HCT116 (cell line): ENCODE measurements around the gene MSRB3. TPM values are rescaled to one million over a fixed set of nuclear protein-coding genes. Genes with fewer than 3 reads are reported as not detected.

ENCODE experiments used
- ATAC-seq: fragments of 200-7000 bp; cut with Tn5 transposase; 2 replicates; pipeline ENCODE4 v1.9.1; 2020; ENCODE audit warnings: mild to moderate bottlenecking, moderate library complexity
- BruUV-seq: library from RNA; stranded (reverse); fragments of 400-500 nt; replicated peaks from 2 replicates; lab custom pipeline; 2021; lab: Mats Ljungman, UMichigan
- CTCF ChIA-PET: fragments of 300-600 bp; sonication (Branson Sonifier 250); formaldehyde crosslinking; loops from one replicate; lab custom pipeline; 2021; ENCODE audit warnings: antibody characterized with exemption; lab: Charles Lee
- POLR2A ChIA-PET: fragments of 300-600, 350-600 bp; sonication (Branson Sonifier 250); formaldehyde crosslinking; loops from one replicate; lab custom pipeline; 2021; ENCODE audit warnings: antibody characterized with exemption; lab: Charles Lee
- RAD21 ChIA-PET, 2 experiments: fragments of 300-600 bp; sonication (Branson Sonifier 250); formaldehyde crosslinking; loops; one replicate each; lab custom pipeline; 2023; ENCODE audit warnings: low total read pairs in 2 of 2; ENCODE audit not compliant: uncharacterized antibody in 2 of 2, unreplicated experiment in 2 of 2, low non-redundant PET in 1 of 2; lab: Charles Lee
- DNase-seq: peaks from one replicate; pipeline ENCODE4 v3.0.0-alpha.2; 2010; ENCODE audit warnings: low read depth, low spot score
- H2AFZ ChIP-seq: fragments of 200-600 bp; shearing (Covaris generic), sonication (generic); 2 replicates; pipeline ENCODE4 v1.6.1; 2017; ENCODE audit warnings: low read depth, mixed run types, mixed read lengths, antibody characterized with exemption, low read length; ENCODE audit not compliant: poor library complexity, severe bottlenecking
- H3K27ac ChIP-seq: 2 replicates; pipeline ENCODE4 v1.5.1; 2012; ENCODE audit warnings: low read depth, low read length
- H3K27me3 ChIP-seq: fragments of 200-600 bp; sonication (generic); 2 replicates; pipeline ENCODE4 v1.6.1; 2016; ENCODE audit warnings: mixed run types, low read length, mixed read lengths; ENCODE audit not compliant: insufficient read depth
- H3K36me3 ChIP-seq, 2 experiments: fragments of 200-500 bp in 1 of 2; fragments of 200-600 bp in 1 of 2; sonication (Bioruptor generic) in 1 of 2; sonication (generic) in 1 of 2; 2 replicates each; pipeline versions ENCODE4 v1.5.1 to v1.6.1; 2014 to 2016; ENCODE audit warnings: low read length in 2 of 2, inconsistent platforms in 1 of 2, mixed read lengths in 1 of 2, mixed run types in 1 of 2; ENCODE audit not compliant: insufficient read depth in 2 of 2, control insufficient read depth in 1 of 2
- H3K4me1 ChIP-seq, 2 experiments: fragments of 200-600 bp in 1 of 2; sonication (generic) in 1 of 2; 2 replicates each; pipeline versions ENCODE4 v1.5.1 to v1.6.1; 2012 to 2017; ENCODE audit warnings: low read length in 2 of 2, inconsistent platforms in 1 of 2, mild to moderate bottlenecking in 1 of 2, mixed read lengths in 1 of 2, mixed run types in 1 of 2, moderate library complexity in 1 of 2; ENCODE audit not compliant: insufficient read depth in 2 of 2, control insufficient read depth in 1 of 2
- H3K4me2 ChIP-seq: fragments of 200-600 bp; sonication (generic); 2 replicates; pipeline ENCODE4 v1.6.1; 2017; ENCODE audit warnings: mixed run types, low read length, mixed read lengths
- H3K4me3 ChIP-seq, 2 experiments: fragments of 200-600 bp in 1 of 2; sonication (generic) in 1 of 2; replicated peaks in 1 of 2; 2 replicates each; pipeline ENCODE4 v1.5.1; 2011 to 2016; ENCODE audit warnings: low read length in 2 of 2, control low read depth in 1 of 2, low read depth in 1 of 2, mild to moderate bottlenecking in 1 of 2, mixed read lengths in 1 of 2, mixed run types in 1 of 2
- H3K79me2 ChIP-seq: fragments of 200-600 bp; sonication (generic); 2 replicates; pipeline ENCODE4 v1.6.1; 2017; ENCODE audit warnings: mild to moderate bottlenecking, mixed run types, low read length, moderate library complexity, mixed read lengths; ENCODE audit not compliant: insufficient read depth
- H3K9ac ChIP-seq: fragments of 200-600 bp; sonication (generic); 2 replicates; pipeline ENCODE4 v1.6.1; 2016; ENCODE audit warnings: low read length, mixed read lengths
- H3K9me2 ChIP-seq: fragments of 200-600 bp; sonication (generic), shearing (Covaris generic); 2 replicates; pipeline ENCODE4 v1.6.1; 2017; ENCODE audit warnings: mixed run types, mild to moderate bottlenecking, moderate library complexity; ENCODE audit not compliant: insufficient read depth
- H3K9me3 ChIP-seq, 2 experiments: fragments of 200-500 bp in 1 of 2; fragments of 200-600 bp in 1 of 2; sonication (Bioruptor generic) in 1 of 2; sonication (generic) in 1 of 2; 2 replicates each; pipeline ENCODE4 v1.6.1; 2014 to 2017; ENCODE audit warnings: low read length in 2 of 2, mixed read lengths in 2 of 2, inconsistent platforms in 1 of 2, low read depth in 1 of 2, mild to moderate bottlenecking in 1 of 2, mixed run types in 1 of 2, moderate library complexity in 1 of 2; ENCODE audit not compliant: control insufficient read depth in 1 of 2, insufficient read depth in 1 of 2
- H4K20me1 ChIP-seq: fragments of 200-600 bp; sonication (generic), shearing (Covaris generic); 2 replicates; pipeline ENCODE4 v1.6.1; 2017; ENCODE audit warnings: mixed run types, mild to moderate bottlenecking, moderate library complexity; ENCODE audit not compliant: insufficient read depth
- EGR1 ChIP-seq: IDR thresholded peaks from 2 replicates; pipeline ENCODE4 v1.6.1; 2012; ENCODE audit warnings: low read depth
- EZH2phosphoT487 ChIP-seq: fragments of 200-600 bp; IDR thresholded peaks from 2 replicates; pipeline ENCODE4 v1.6.1; 2018; ENCODE audit warnings: antibody characterized with exemption, borderline replicate concordance
- FOSL1 ChIP-seq: IDR thresholded peaks from 2 replicates; pipeline ENCODE4 v1.6.1; 2012; ENCODE audit warnings: low read depth
- JUND ChIP-seq: IDR thresholded peaks from 2 replicates; pipeline ENCODE4 v1.6.1; 2012
- POLR2AphosphoS5 ChIP-seq: IDR thresholded peaks from 2 replicates; pipeline ENCODE4 v1.6.1; 2011; ENCODE audit warnings: mild to moderate bottlenecking, low read depth, low read length, moderate library complexity
- YY1 ChIP-seq: IDR thresholded peaks from 2 replicates; pipeline ENCODE4 v1.6.1; 2011; ENCODE audit warnings: low read length, low read depth, moderate library complexity, mild to moderate bottlenecking; ENCODE audit not compliant: insufficient replicate concordance; ENCODE audit errors: extremely low read depth
- ZFX ChIP-seq: fragments of 450-650 bp; IDR thresholded peaks from 2 replicates; pipeline ENCODE4 v1.6.1; 2017
- intact Hi-C: fragments of 100-400 bp; cut with micrococcal nuclease; formaldehyde crosslinking; loops from 2 replicates; pipeline ENCODE4 v1.10.0; 2022
- total RNA-seq: library from RNA; stranded (reverse); gene quantifications from one replicate; pipeline ENCODE4 v1.2.1, GENCODE V29; 2021; ENCODE audit not compliant: unreplicated experiment
- TF ChIP-seq, protein P1 (sequence below): IDR thresholded peaks from 2 replicates; pipeline ENCODE4 v1.6.1; 2011; ENCODE audit warnings: mild to moderate bottlenecking, low read length, moderate library complexity; ENCODE audit not compliant: insufficient replicate concordance; ENCODE audit errors: extremely low read depth
- TF ChIP-seq, protein P2 (sequence below): IDR thresholded peaks from 2 replicates; pipeline ENCODE4 v1.6.1; 2012; ENCODE audit warnings: low read depth
- TF ChIP-seq, protein P3 (sequence below): IDR thresholded peaks from 2 replicates; pipeline ENCODE4 v1.6.1; 2012

Gene MSRB3
- total RNA-seq, 1 experiment from 2014 or later = 8.2 TPM

DNA sequence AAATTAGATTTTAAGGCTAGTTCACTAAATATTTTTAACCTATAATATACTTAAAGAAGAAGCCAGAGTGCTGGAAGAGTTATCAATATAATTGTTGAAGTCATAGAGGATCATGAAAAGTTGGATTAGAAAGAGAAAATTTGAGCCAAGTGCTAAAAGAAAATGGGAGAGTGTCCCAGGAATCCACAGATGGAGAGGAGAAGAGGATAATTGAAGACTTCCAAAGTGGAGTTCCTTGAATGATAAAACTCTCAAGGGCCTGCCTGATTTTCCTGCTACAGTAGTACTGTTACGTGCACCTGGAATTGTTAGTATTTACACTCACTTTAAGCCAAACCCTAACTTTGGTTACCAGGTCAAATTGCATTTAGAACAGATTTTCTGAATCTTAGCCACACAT, 113.2 kb downstream of the MSRB3 start (continued):
- TF ChIP-seq, protein P1, sequence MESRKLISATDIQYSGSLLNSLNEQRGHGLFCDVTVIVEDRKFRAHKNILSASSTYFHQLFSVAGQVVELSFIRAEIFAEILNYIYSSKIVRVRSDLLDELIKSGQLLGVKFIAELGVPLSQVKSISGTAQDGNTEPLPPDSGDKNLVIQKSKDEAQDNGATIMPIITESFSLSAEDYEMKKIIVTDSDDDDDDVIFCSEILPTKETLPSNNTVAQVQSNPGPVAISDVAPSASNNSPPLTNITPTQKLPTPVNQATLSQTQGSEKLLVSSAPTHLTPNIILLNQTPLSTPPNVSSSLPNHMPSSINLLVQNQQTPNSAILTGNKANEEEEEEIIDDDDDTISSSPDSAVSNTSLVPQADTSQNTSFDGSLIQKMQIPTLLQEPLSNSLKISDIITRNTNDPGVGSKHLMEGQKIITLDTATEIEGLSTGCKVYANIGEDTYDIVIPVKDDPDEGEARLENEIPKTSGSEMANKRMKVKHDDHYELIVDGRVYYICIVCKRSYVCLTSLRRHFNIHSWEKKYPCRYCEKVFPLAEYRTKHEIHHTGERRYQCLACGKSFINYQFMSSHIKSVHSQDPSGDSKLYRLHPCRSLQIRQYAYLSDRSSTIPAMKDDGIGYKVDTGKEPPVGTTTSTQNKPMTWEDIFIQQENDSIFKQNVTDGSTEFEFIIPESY = no peak
- no peak for TF ChIP-seq POLR2AphosphoS5
- TF ChIP-seq ZFX = no peak

DNA sequence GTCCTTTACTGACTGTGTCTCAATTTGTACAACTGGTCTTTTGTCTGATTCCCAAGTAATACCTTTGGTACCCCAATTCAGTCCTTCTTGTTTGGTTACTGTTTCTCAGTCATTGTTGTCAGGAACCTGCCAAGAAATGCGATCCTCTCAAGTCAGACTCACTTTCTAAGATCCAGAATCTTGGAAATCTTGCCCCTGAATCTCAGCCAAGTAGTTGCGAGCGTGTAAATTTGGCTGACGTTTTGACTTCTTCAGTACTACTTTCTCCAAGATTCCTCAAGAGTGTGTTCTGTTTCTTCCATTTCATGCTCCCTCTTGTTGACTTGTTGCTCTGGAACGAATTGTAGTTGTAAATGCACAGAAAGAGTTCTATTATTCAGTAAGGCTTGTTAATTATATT, 114.0 kb downstream of the MSRB3 start:
- no peaks in the 10 kb centered on the region for H3K9me2 ChIP-seq
- ChIA-PET POLR2A (no interaction called here), CTCF (no interaction called here), RAD21 (no interaction called here)
- no peak overlapping the region for H3K4me3 ChIP-seq
- intact Hi-C loops = no loop called here
- H3K9me3 ChIP-seq = peaks cover 4 to 10% of the 10 kb centered on the region in 2 experiments; a peak in 3 of 4 replicates
- no peaks in the 10 kb centered on the region for H4K20me1 ChIP-seq
- H3K9ac ChIP-seq = no peak overlapping the region
- DNase-seq = no peak
- H3K4me2 ChIP-seq = no peak overlapping the region
- H3K4me1 ChIP-seq = no peaks in the 10 kb centered on the region
- TF ChIP-seq EGR1 (no peak), JUND (no peak), YY1 (no peak)
- H3K79me2 ChIP-seq = no peaks in the 10 kb centered on the region
- H3K27ac ChIP-seq = no peak overlapping the region
- no peaks in the 10 kb centered on the region for H3K27me3 ChIP-seq
- H3K36me3 ChIP-seq = peaks cover 0 to 5% of the 10 kb centered on the region in 2 experiments; a peak in 1 of 4 replicates
- no peak overlapping the region for H2AFZ ChIP-seq
- ATAC-seq = no peak
- no TSS peak for BruUV-seq

DNA sequence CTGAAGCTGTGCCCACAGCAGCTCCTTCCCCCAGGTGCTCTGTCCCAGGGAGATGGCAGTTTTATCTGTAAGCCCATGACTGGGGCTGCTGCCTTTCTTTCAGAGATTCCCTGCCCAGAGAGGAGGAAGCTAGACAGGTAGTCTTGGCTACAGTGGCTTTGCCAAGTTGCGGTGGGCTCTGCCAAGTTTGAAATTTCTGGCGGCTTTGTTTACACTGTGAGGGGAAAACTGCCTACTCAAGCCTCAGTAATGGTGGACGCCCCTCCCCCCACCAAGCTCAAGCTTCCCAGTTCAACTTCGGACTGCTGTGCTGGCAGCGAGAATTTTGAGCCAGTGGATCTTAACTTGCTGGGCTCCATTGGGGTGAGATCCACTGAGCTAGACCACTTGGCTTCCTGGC, 124.7 kb downstream of the MSRB3 start:
- CTCF ChIA-PET = no interaction called here

More for the DNA sequence above, 124.7 kb downstream of the MSRB3 start:
- H3K4me1 ChIP-seq = no peaks in the 10 kb centered on the region
- ATAC-seq = no peak
- H3K9me3 ChIP-seq = peaks cover 0 to 9% of the 10 kb centered on the region in 2 experiments; a peak in 2 of 4 replicates
- no peaks in the 10 kb centered on the region for H4K20me1 ChIP-seq
- H3K36me3 ChIP-seq = no peaks in the 10 kb centered on the region
- no peak overlapping the region for H3K9ac ChIP-seq
- H2AFZ ChIP-seq = no peak overlapping the region
- H3K27me3 ChIP-seq = no peaks in the 10 kb centered on the region
- no peaks in the 10 kb centered on the region for H3K79me2 ChIP-seq
- no peak for DNase-seq
- TF ChIP-seq, protein P2, sequence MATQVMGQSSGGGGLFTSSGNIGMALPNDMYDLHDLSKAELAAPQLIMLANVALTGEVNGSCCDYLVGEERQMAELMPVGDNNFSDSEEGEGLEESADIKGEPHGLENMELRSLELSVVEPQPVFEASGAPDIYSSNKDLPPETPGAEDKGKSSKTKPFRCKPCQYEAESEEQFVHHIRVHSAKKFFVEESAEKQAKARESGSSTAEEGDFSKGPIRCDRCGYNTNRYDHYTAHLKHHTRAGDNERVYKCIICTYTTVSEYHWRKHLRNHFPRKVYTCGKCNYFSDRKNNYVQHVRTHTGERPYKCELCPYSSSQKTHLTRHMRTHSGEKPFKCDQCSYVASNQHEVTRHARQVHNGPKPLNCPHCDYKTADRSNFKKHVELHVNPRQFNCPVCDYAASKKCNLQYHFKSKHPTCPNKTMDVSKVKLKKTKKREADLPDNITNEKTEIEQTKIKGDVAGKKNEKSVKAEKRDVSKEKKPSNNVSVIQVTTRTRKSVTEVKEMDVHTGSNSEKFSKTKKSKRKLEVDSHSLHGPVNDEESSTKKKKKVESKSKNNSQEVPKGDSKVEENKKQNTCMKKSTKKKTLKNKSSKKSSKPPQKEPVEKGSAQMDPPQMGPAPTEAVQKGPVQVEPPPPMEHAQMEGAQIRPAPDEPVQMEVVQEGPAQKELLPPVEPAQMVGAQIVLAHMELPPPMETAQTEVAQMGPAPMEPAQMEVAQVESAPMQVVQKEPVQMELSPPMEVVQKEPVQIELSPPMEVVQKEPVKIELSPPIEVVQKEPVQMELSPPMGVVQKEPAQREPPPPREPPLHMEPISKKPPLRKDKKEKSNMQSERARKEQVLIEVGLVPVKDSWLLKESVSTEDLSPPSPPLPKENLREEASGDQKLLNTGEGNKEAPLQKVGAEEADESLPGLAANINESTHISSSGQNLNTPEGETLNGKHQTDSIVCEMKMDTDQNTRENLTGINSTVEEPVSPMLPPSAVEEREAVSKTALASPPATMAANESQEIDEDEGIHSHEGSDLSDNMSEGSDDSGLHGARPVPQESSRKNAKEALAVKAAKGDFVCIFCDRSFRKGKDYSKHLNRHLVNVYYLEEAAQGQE = no peak
- TF ChIP-seq POLR2AphosphoS5 = no peak
- TF ChIP-seq JUND = no peak
- no peak for TF ChIP-seq FOSL1
- no peak for TF ChIP-seq EGR1
- TF ChIP-seq, protein P3, sequence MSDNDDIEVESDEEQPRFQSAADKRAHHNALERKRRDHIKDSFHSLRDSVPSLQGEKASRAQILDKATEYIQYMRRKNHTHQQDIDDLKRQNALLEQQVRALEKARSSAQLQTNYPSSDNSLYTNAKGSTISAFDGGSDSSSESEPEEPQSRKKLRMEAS = no peak
- TF ChIP-seq EZH2phosphoT487 = no peak
- no peak overlapping the region for H3K4me2 ChIP-seq
- ChIA-PET RAD21 (no interaction called here), POLR2A (no interaction called here)
- intact Hi-C loops = no loop called here
- no peaks in the 10 kb centered on the region for H3K9me2 ChIP-seq
- no peak overlapping the region for H3K4me3 ChIP-seq
- BruUV-seq = no TSS peak
- H3K27ac ChIP-seq = no peak overlapping the region
